Tibial nerve (tissue), 4 donors: ENCODE results near the gene ZNRF1. TPM values are rescaled to one million over a fixed set of nuclear protein-coding genes. Genes with fewer than 3 reads are reported as not detected.

ENCODE experiments used
- DNase-seq, 2 donors: peaks; one replicate each; pipeline ENCODE4 v3.0.0-alpha.2; 2019; ENCODE audit warnings: low spot score in 2 of 2
- H3K27ac ChIP-seq, 4 donors: fragments of 200-600 bp; sonication (generic) in 3 of 4; one replicate each; pipeline ENCODE4 v1.5.1; 2017 to 2019; ENCODE audit warnings: mild to moderate bottlenecking in 1 of 4
- H3K27me3 ChIP-seq, 2 donors: fragments of 200-600 bp; sonication (generic) in 1 of 2; one replicate each; pipeline versions ENCODE4 v1.5.1 to v1.6.0; 2017 to 2019
- H3K36me3 ChIP-seq, 3 donors: fragments of 200-600 bp; sonication (generic); one replicate each; pipeline ENCODE4 v1.5.1; 2018 to 2019
- H3K4me1 ChIP-seq, 4 donors: fragments of 200-600 bp; sonication (generic) in 3 of 4; one replicate each; pipeline ENCODE4 v1.5.1; 2017 to 2019
- H3K4me3 ChIP-seq, 4 donors: fragments of 200-600 bp; sonication (generic) in 3 of 4; one replicate each; pipeline ENCODE4 v1.5.1; 2017 to 2019; ENCODE audit warnings: mild to moderate bottlenecking in 1 of 4, moderate library complexity in 1 of 4
- H3K9me3 ChIP-seq, 4 donors: fragments of 200-600 bp; sonication (generic) in 3 of 4; one replicate each; pipeline ENCODE4 v1.5.1; 2017 to 2019
- CTCF ChIP-seq, 5 experiments: fragments of 200-600 bp in 3 of 5; fragments of 450-650 bp in 2 of 5; sonication (generic) in 3 of 5; IDR thresholded peaks; one replicate each; pipeline ENCODE4 v1.5.1; 2016 to 2019; ENCODE audit warnings: antibody characterized with exemption in 5 of 5, mild to moderate bottlenecking in 3 of 5, moderate library complexity in 2 of 5
- EP300 ChIP-seq, 2 donors: sonication (generic); formaldehyde crosslinking; IDR thresholded peaks; one replicate each; pipeline ENCODE4 v1.6.1; 2017; ENCODE audit warnings: antibody characterized with exemption in 2 of 2, mild to moderate bottlenecking in 1 of 2
- POLR2A ChIP-seq, 2 donors: fragments of 450-650 bp; IDR thresholded peaks; one replicate each; pipeline ENCODE4 v1.6.1; 2017; ENCODE audit warnings: antibody characterized with exemption in 2 of 2, mild to moderate bottlenecking in 2 of 2, moderate library complexity in 2 of 2
- WGBS, 2 donors: methylation state at CpG; one replicate each; pipeline ENCODE4 v1.1.5; 2018; 5-methylcytosine and 5-hydroxymethylcytosine counted together
- total RNA-seq, 4 donors: library from RNA; depleted of rRNA; stranded (reverse); fragments of >200 nt; gene quantifications; one replicate each; pipeline ENCODE4 v1.1.0, GENCODE V29; 2016

ZNRF1 gene
- total RNA-seq, 4 donors from 2014 or later = 10.3 to 31.4 (median 14.7) TPM

DNA sequence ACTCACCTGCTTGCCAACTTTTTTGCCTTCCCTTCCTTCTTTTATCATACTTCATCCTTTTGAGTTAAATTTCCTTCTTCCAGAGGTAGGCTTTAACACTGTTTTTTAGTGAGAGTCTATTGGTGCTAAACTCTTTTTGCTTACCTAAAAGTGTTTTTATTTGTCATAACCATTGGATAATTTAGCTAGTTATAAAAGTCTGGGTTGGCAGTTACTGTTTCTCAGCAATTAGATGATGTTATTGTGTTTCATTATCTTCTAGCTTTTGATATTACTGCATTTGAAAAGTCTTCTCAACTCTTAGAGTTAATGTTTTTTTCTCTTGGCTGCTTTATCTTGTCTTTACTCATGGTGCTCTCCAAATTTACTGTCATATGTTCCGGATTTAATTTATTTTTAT is 22.6 kb downstream of the ZNRF1 start:
- TF ChIP-seq POLR2A (IDR thresholded peaks at IDR 0.05) (no peak), CTCF (IDR thresholded peaks at IDR 0.05) (no peak), EP300 (IDR thresholded peaks at IDR 0.05) (no peak)
- no peaks in the 10 kb centered on the region for H3K36me3 ChIP-seq
- WGBS, 2 donors = 67 to 88% methylated on average over 1 of the region's 1 CpG
- peaks cover 0 to 8% (median 0%) of the 10 kb centered on the region in 4 donors for H3K9me3 ChIP-seq
- H3K4me1 ChIP-seq = peaks cover 0 to 38% (median 14%) of the 10 kb centered on the region in 4 donors
- no peak for DNase-seq
- no peaks in the 10 kb centered on the region for H3K27me3 ChIP-seq
- H3K4me3 ChIP-seq = no peak overlapping the region
- no peak overlapping the region for H3K27ac ChIP-seq

GRCh38 chr16:75022567-75022966 is 23.7 kb downstream of the ZNRF1 start:
- WGBS, 2 donors = 92 to 96% methylated on average over 4 of the region's 4 CpGs

GRCh38 chr16:75023009-75023408 is 24.2 kb downstream of the ZNRF1 start:
- Histone ChIP-seq H3K4me1 (peaks cover 0 to 36% (median 14%) of the 10 kb centered on the region in 4 donors), H3K4me3 (no peak overlapping the region), H3K27me3 (no peaks in the 10 kb centered on the region), H3K36me3 (no peaks in the 10 kb centered on the region), H3K9me3 (peaks cover 0 to 8% (median 0%) of the 10 kb centered on the region in 4 donors), H3K27ac (no peak overlapping the region)
- no peak for TF ChIP-seq POLR2A (IDR thresholded peaks at IDR 0.05)
- no peak for TF ChIP-seq EP300 (IDR thresholded peaks at IDR 0.05)
- no peak for TF ChIP-seq CTCF (IDR thresholded peaks at IDR 0.05)
- 97 to 98% methylated on average over 2 of the region's 2 CpGs for WGBS, 2 donors
- no peak for DNase-seq

More at GRCh38 chr16:75022567-75022966, 23.7 kb downstream of the ZNRF1 start:
- Histone ChIP-seq H3K9me3 (peaks cover 0 to 8% (median 0%) of the 10 kb centered on the region in 4 donors), H3K4me1 (peaks cover 0 to 38% (median 14%) of the 10 kb centered on the region in 4 donors), H3K27ac (no peak overlapping the region), H3K27me3 (no peaks in the 10 kb centered on the region), H3K4me3 (no peak overlapping the region), H3K36me3 (no peaks in the 10 kb centered on the region)
- TF ChIP-seq POLR2A (IDR thresholded peaks at IDR 0.05) (no peak), CTCF (IDR thresholded peaks at IDR 0.05) (no peak), EP300 (IDR thresholded peaks at IDR 0.05) (no peak)
- DNase-seq = no peak

DNA sequence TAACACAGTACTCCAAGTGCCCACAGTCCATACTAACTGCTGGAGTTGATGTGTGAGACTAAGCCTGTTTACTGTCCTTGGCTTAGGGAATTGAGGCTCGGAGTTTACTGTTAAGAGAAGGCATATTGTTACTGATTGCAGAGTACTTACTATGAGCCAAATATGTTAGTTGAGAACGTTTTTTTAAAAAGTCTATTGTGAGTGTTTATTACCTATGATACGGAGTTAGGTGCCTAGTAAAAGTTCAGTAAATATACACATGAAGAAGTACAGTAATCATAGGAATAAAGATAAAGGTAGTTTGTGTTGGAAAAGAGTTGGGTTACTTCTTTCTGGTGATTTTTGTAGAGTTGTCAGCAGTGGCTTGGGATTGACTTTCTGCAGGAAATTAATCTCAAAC is 25.4 kb downstream of the ZNRF1 start:
- peak overlapping the region in 1 of 4 donors; percentile 89 for H3K27ac ChIP-seq
- 77 to 83% methylated on average over 3 of the region's 3 CpGs for WGBS, 2 donors
- H3K4me3 ChIP-seq = no peak overlapping the region
- no peaks in the 10 kb centered on the region for H3K36me3 ChIP-seq
- H3K27me3 ChIP-seq = no peaks in the 10 kb centered on the region
- TF ChIP-seq CTCF (IDR thresholded peaks at IDR 0.05) = no peak
- peaks cover 0 to 8% (median 0%) of the 10 kb centered on the region in 4 donors for H3K9me3 ChIP-seq
- DNase-seq = no peak
- peaks cover 0 to 32% (median 10%) of the 10 kb centered on the region in 4 donors for H3K4me1 ChIP-seq

DNA sequence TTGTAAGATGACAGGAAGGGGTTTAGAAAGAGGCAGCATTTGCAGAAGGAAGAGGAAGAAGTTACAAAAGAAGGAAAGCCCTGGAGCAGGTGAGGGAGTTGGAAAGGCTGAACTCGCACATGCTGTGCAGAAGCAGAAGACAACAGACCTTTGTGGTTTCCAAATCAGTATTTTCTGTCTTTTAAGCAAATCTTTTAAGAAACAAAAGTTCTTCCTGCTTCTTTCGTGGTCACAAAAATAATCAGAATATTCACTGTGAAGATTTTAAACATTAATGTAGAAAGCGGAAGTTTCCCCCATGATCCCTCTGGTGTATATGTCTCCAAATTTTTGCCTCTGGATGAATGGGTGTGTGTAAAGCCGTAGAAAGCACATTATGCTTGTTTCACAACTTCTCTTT is 25.8 kb downstream of the ZNRF1 start:
- 79 to 82% methylated on average over 4 of the region's 4 CpGs for WGBS, 2 donors
- Histone ChIP-seq H3K27ac (peak overlapping the region in 1 of 4 donors; percentile 89), H3K4me1 (peaks cover 0 to 32% (median 10%) of the 10 kb centered on the region in 4 donors), H3K36me3 (no peaks in the 10 kb centered on the region), H3K27me3 (no peaks in the 10 kb centered on the region), H3K4me3 (no peak overlapping the region), H3K9me3 (peaks cover 0 to 8% (median 0%) of the 10 kb centered on the region in 4 donors)
- no peak for TF ChIP-seq EP300 (IDR thresholded peaks at IDR 0.05)
- TF ChIP-seq CTCF (IDR thresholded peaks at IDR 0.05) = no peak
- DNase-seq = no peak
